ENCODE results near the gene ZNF746.

The ZNF746 gene

GRCh38 chr7:149490083-149490760 is 7.4 kb downstream of the ZNF746 start:
- no peak for DNase-seq (ENCODE audit: low spot score)

GRCh38 chr7:149489391-149490024 is 8.1 kb downstream of the ZNF746 start:
- DNase-seq (ENCODE audit: low spot score): no peak

DNA sequence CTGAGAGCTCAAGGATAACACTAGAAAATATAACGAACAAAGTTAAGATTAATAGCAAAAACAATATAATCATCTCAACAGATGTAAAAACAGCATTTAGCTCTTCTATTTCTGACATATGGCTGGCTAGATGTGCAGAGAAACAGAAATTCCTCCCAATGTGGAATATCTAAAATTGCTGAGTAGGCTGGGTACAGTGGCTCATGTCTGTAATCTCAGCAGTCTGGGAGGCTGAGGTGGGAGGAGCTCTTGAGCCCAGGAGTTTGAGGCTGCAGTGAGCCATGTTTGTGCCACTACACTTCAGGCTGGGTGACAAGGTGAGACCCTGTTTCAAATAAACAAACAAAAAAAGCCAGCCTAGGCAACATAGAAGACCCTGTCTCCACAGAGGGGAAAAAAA is 18.0 kb downstream of the ZNF746 start:
- no peak for DNase-seq (ENCODE audit: low spot score)

DNA sequence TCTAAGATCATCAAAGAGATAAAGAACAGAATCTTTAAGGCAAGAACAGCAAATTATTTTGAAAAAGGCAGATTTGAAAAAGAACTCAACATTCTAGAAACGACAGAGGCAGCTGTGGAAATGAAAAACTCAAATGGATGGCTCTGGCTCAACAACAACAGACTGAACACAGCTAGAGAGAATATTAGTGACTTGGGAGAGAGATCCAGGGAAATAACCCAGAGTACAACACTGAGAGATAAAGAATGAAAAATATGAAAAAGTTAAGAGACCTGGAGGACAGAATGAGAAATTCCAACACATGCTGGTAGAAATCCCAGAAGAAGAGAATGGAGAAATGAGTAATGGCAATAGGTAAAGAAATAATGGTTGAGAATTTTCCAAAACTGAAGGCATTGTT is 18.9 kb downstream of the ZNF746 start:
- DNase-seq (ENCODE audit: low spot score): no peak

GRCh38 chr7:149477494-149478443 is 19.8 kb downstream of the ZNF746 start:
- no peak for DNase-seq (ENCODE audit: low spot score)

DNA sequence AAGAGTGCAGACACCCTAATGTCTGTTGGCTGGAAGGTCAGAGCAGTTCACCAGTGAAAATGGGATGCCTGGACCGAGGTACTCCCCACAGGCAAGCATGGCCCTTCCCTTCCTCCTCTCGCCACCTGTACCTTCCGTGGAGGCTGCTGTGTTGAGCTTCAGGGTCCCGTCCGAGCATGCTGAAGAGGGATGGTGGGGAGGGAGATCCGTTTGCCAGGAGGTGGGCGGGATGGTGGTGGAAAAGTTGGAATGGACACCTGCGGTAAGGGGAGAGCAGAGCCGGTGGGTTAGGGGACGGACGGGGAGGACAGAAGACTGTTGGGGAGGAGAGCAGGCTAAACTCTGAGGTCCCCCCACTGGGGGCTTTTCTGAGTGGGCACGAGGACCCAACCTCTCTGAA is 20.8 kb downstream of the ZNF746 start:
- no peak for DNase-seq (ENCODE audit: low spot score)

DNA sequence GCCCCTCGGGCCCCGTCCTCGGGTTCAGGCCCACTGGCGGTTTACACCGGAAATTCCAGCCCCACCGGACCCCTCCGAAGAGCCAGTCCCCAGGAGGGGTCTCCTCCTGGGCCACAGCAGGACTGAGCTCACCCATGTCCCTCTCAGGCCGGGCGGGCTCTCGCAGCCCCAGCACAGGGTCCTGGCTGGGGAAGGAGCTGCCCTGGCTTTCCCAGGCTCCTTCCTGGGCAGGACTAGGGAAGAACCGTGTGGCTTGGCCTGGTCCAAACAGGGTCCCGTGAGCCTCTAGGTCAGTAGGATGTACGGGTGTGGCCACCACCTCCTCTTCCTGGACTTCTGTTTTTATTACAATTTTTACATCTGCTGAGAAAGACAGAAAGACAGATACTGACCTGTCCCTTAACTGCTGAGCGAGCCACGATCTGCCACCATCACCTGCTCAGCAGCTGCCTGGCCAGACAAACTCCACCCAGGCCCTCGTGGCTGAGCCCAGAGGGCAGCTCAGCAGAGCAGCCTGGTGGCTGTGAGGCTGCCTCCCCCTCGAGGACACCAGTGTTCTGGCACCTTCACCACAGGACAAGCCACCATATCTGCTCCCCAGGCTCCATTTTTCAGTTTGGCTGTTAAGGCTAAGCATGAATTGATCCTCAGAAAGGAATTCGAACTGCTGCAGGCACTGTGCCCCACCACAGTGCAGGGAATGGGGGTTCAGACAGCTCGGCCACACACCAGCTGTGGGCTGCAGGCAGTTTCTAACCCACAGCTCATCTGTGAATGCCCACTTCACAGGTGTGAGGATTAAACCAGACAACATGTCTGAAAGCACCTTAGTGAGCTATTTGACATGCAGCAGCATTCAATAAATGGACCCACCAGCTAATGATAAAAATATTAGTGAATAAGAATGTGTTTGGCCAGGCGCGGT is 22.2 kb downstream of the ZNF746 start:
- DNase-seq (ENCODE audit: low spot score): no peak

GRCh38 chr7:149474309-149475120 is 23.1 kb downstream of the ZNF746 start:
- no peak for DNase-seq (ENCODE audit: low spot score)

DNA sequence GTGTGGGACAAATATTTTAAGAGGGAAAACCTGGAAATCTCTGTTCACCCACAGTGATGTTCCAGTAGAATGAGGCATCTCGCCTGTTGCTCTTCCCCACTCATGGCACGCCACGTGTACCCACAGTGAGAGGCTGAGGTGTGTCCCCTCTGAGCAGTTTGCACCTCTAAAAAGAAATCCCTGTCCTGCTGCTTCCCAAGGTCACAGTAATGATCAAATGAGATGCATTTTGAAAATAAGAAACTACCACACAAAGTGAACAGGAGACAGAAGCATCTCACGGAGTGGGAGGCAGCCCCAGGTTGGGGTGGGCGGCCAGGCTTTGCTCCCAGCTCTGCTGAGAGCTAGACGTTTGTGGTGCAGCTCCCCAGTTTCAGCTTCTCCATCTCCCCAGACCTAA is 24.4 kb downstream of the ZNF746 start:
- DNase-seq (ENCODE audit: low spot score): no peak

GRCh38 chr7:149471289-149471953 is 26.2 kb downstream of the ZNF746 start:
- DNase-seq (ENCODE audit: low spot score): no peak

DNA sequence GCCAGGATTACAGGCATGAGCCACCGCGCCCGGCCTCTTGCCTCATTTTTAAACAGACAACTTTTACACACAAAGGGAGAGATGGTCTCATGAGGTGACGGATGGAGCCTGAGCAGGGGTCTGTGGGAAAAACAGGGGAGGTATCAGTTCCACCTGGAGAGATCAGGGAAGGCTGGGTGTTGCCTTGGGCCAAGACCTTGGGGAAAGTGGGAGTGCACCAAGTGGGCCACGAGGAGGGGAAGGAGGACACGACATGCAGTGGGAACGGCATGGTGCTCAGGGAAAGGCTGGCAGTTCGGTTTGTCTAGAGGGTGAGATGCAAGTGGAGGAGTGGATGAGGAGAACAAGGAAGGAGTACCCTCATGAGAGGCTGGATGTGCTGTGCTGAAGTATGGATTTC is 27.8 kb downstream of the ZNF746 start:
- DNase-seq (ENCODE audit: low spot score): no peak

DNA sequence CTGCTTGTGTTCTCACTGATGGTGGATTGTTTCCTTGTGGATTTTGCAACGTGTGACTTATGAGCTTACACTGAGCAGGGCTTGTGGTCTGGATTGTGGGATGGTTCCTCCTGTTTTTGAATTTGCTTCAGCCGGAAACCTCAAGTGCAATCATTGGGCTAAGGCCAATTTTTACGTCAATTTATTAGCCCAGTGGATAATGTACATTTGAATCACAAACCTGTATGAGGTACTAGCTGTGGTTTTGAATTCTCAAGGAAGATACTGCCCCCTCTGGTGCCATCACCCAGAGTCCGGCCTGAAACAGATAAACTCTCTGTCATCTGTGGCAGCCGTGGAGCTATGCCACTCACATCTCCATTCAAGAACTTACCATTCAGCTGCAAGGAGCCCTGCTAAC is 29.4 kb downstream of the ZNF746 start:
- DNase-seq (ENCODE audit: low spot score): no peak

DNA sequence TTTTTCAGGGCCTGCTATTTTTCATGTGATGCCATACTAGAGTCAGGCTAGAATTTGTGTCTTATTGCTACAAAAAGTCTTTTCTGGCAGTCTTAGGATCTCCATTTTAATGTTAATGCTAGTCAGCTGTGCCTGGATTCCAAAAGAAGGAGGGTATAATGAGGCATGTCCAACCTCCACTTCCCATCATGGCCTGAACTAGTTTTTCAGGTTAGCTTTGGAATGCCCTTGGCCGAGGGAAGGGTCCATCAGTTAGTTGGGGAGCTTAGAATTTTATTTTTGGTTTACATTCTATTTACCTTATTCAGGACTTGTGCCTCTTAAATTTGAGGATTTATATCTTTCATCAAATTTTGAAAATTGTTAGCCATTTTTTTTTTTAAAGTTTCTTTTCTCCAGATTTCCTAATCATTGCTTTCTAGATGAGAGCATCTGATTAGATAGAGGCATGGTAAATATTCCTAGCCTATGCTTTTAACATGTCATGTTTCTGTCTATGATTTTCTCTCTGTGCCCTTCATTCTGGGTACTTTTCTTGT is 30.2 kb downstream of the ZNF746 start:
- DNase-seq (ENCODE audit: low spot score): no peak

DNA sequence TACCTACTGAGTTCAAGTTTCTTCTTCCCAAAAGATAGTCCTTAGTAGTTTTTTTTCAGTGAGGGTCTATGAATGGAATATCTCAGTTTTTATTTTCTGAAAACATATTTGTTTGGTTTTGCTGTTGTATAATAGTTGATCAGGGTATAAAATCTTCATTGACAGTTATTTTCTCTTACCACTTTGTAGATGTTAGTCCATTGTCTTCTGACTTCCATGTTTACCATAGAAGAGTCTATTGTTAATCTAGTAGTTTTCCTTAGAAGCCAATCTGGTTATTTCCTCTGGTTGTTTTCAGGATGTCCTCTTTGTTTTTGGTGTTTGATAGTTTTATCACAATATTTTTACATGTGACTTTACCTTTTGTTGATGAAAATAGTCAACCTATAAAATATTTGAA is 31.2 kb downstream of the ZNF746 start:
- no peak for DNase-seq (ENCODE audit: low spot score)

GRCh38 chr7:149463500-149464161 is 34.0 kb downstream of the ZNF746 start:
- no peak for DNase-seq (ENCODE audit: low spot score)

GRCh38 chr7:149462101-149462520 is 35.5 kb downstream of the ZNF746 start:
- no peak for DNase-seq (ENCODE audit: low spot score)

DNA sequence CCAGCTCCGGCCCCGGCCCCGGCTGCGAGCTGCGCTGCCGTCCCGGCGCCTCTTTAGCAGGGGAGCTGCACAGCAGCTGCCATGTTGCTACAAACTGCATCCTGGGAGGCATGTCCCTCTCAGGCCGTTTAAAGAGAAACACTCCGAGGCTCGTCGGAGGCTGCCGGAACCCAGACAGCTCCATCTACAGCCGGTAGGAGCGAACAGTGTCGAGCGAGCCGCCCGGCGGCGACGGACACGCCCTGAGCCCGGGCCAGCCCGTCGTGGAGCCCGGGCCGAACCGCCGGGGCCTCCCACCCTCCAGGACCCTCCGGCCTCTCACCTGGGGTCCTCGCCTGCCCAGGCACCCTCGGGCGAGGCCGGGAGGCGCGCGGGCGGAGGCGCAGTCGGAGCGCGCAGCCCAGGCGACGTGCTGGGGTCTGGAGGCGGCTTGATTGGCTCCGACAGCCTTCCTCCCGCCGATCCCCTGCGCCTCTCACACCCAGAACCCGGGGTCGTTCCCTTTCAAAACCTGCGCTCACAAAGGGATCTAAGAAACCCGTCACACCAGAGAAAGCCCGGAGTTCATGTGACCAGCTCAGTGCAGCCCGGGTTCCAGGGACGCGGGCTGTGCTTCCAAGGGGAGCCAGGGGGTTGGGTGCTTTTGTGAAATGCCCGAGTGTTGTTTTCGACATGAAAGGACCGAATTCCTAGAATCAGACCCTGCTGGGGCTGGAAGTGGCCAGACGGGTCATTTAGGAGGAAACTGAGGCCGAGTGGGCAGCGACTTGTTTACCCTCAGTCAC is 36.9 kb downstream of the ZNF746 start, which contains the start of gene ZNF777:
Gene ZNF777, minus strand, starts transcription at position 570 of the 785 bp plus-strand sequence. CDS start 5,040 bp downstream, outside the sequence.
- peak; percentile 81 for DNase-seq (ENCODE audit: low spot score)
